Activated T-cell treated with anti-CD3 and anti-CD28 coated beads for 24 hours (primary cell): ENCODE results near the gene CTNNA1.
"Not testable (repeated sequence)": the region's sequence is repeated elsewhere in the genome, so short reads cannot be mapped to it uniquely, and the experiment has no call there.

Experiments used
- DNase-seq: peaks from one replicate; pipeline ENCODE4 v3.0.0-alpha.2; 2020; ENCODE audit warnings: low read depth

CTNNA1 gene

GRCh38 chr5:138815529-138815928 lies 62.3 kb downstream of the CTNNA1 start:
- no peak for DNase-seq

DNA sequence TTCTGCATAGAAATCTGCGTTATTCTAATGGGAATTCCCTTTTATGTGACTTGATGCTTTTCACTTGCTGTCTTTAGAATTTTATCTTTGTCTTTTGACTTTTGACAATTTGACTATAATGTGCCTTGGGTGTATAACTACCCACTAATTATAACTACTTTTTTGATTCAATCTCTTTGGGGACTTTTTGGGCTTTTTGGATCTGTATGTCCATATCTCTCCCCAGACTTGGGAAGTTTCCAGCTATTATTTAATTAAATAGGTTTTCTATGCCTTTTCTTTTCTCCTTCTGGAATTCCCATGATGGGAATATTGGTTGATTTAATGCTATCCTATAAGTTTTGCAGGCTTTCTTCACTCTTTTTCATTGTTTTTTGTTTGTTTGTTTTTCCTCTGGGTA lies 64.0 kb downstream of the CTNNA1 start:
- DNase-seq: no peak

- no peak for DNase-seq
Observed at GRCh38 chr5:138819081-138819480, 65.9 kb downstream of the CTNNA1 start.

DNA sequence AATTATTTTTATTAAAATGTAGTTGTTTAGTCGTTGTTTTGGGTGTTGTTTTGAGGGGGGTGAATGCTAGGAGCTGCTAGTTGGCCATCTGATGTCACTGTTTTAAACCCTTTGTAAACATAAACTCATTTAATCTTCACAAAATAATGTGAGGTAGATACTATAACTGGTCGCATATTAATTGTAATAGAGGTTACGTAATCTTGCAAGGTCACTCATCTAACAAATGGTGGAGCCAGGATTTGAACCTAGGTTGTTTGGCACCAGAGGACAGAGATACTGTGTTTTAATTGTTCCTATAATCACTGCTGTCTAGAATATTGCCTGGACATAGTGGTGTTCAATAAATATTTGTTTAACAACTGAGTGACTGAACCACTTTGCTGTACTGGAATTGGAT lies 67.5 kb downstream of the CTNNA1 start:
- DNase-seq: no peak

GRCh38 chr5:138824516-138824915 lies 71.3 kb downstream of the CTNNA1 start:
- DNase-seq: no peak

GRCh38 chr5:138824924-138825863 lies 72.0 kb downstream of the CTNNA1 start:
- no peak for DNase-seq

DNA sequence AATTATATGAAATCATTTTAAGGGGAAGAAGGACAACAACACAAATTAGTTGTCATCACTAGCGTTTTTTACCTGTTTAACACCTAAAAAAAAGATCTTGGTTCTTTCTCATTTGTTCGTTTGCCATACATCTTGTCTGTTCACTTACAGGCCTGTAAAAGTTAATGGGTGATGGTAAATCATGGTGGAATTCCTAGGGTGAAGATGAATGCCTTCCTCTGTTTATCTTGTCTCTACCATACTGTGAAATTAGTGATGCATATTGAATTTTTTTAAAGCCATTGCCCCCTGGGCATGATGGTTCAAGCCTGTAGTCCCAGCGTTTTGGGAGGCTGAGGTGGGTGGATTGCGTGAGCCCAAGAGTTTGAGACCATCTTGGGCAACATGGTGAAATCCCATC lies 75.3 kb downstream of the CTNNA1 start:
- no peak for DNase-seq

- no peak for DNase-seq
Observed at GRCh38 chr5:138829341-138829740, 76.1 kb downstream of the CTNNA1 start.

- DNase-seq: no peak
Observed at GRCh38 chr5:138831703-138832102, 78.5 kb downstream of the CTNNA1 start.

GRCh38 chr5:138832218-138832617 lies 79.0 kb downstream of the CTNNA1 start:
- no peak for DNase-seq

DNA sequence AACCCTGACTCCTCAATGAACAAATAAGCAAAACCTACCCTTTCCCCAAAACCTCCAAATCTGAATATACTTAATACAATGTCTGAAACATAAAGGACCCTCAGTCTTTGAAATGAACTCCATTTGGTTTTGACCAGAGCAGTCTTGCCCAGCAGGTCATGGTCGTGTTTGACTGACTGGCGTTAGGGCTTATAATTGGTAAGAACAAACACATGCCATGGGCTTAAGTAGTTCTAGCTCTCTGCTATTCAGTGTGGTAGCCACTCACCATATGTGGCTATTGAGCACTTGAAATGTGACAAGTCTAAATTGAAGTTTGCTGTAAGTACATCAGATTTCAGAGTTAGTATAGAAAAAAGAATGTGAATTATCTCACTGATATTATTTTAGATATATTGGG lies 79.9 kb downstream of the CTNNA1 start:
- DNase-seq: no peak

- DNase-seq: no peak
Observed at GRCh38 chr5:138833726-138834480, 80.7 kb downstream of the CTNNA1 start.

- DNase-seq: not testable (repeated sequence)
Observed at GRCh38 chr5:138834853-138835252, 81.6 kb downstream of the CTNNA1 start.

- no peak for DNase-seq
Observed at GRCh38 chr5:138837160-138837559, 83.9 kb downstream of the CTNNA1 start.

GRCh38 chr5:138840103-138840502 lies 86.9 kb downstream of the CTNNA1 start:
- no peak for DNase-seq

GRCh38 chr5:138841531-138841930 lies 88.3 kb downstream of the CTNNA1 start:
- DNase-seq: no peak

DNA sequence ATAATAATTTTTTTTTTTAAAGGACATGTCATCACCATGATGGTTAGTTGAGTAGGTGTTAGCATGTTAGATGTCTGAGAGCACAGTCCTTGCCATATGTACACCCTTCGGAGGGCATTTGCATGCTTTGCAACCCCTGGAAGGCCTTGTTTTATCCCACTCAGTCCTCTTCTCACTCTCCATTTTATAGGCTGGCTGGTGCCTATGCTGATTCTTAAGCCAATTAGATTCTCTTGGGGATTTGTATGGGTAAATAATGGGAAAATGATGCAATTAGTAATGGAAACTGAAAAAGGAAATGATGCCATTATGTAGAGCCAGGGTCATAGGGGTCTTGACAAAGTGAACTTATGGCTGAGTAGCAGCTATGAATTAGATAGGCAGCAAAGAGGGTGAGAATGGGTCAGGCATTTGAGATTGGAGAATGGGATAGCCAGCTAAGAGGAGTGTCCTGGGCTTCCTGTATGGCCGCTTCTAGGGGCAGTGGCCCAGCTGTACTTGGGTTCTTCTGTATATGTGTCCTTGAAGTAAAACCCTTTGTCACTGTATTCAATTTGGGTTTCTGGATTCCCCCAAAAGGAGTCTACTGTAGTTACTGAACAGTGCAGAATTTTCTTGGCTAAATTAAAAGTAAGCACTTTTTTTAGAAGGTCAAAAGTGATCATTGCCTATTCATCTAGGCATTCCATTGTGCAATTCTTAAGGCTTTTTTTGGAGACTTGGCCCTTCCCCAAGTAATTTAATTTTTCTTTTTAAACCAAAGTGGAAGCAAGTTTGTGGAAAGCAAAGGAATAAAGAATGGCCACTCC lies 90.3 kb downstream of the CTNNA1 start:
- DNase-seq: no peak

DNA sequence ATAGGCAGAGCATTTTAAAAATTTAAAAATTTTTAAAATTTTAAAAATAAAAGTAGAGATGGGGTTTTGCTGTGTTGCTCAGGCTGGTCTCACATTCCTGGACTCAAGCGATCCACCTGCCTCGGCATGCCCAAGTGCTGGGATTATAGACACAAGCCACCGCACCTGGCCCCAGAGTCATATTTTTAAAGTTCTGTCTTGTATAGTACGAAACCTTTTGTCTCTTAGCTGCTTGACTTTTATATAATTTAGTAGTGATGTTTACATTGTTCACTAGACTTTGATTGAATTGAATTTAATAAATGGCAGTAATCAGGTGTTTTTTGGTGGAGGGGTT lies 90.9 kb downstream of the CTNNA1 start:
- no peak for DNase-seq

- DNase-seq: no peak
Observed at GRCh38 chr5:138844812-138845513, 91.7 kb downstream of the CTNNA1 start.

DNA sequence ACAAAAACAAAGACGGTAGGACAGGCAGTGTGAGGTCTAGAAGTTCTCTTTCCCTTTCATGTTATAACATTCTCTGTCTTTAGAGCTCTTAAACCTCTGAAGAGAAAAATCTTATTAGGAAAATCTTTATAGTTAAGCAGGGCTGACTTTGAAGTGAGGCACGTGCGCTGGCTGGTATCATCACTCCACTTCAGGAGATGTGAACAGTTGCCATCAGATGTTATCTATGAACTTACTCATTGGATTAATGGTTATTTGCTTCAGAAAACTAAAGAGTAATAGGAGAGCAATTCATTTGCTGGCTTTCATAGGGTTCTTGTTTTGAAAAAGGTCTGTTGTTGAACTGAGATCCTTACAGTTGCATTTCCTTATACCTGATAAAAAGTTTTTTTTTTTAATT lies 96.2 kb downstream of the CTNNA1 start:
- no peak for DNase-seq

GRCh38 chr5:138849882-138850281 lies 96.7 kb downstream of the CTNNA1 start:
- DNase-seq: no peak
